ENCODE results near the gene KAZN.
A peak's percentile ranks its signal among the peaks of the same experiment; 100 is the strongest.

Gene KAZN

GRCh38 chr1:15065291-15065690 is 466.8 kb downstream of the KAZN start:
- DNase-seq (ENCODE audit: low spot score), result no peak

- no peak for DNase-seq (ENCODE audit: low spot score)
These were observed 467.3 kb downstream of the KAZN start for GRCh38 chr1:15065736-15066135.

GRCh38 chr1:15066191-15066590 is 467.7 kb downstream of the KAZN start:
- DNase-seq (ENCODE audit: low spot score), result no peak

- no peak for DNase-seq (ENCODE audit: low spot score)
These were observed 468.7 kb downstream of the KAZN start for GRCh38 chr1:15067148-15067547.

GRCh38 chr1:15068152-15068551 is 469.7 kb downstream of the KAZN start:
- no peak for DNase-seq (ENCODE audit: low spot score)

GRCh38 chr1:15068997-15069396 is 470.5 kb downstream of the KAZN start:
- no peak for DNase-seq (ENCODE audit: low spot score)

GRCh38 chr1:15070145-15070748 is 471.8 kb downstream of the KAZN start:
- no peak for DNase-seq (ENCODE audit: low spot score)

- DNase-seq (ENCODE audit: low spot score), result no peak
These were observed 473.5 kb downstream of the KAZN start for GRCh38 chr1:15071936-15072335.

GRCh38 chr1:15073799-15074308 is 475.4 kb downstream of the KAZN start:
- DNase-seq (ENCODE audit: low spot score), result no peak

- DNase-seq (ENCODE audit: low spot score), result no peak
These were observed 476.7 kb downstream of the KAZN start for GRCh38 chr1:15075175-15075574.

- no peak for DNase-seq (ENCODE audit: low spot score)
These were observed 477.3 kb downstream of the KAZN start for GRCh38 chr1:15075817-15076216.

- no peak for DNase-seq (ENCODE audit: low spot score)
These were observed 478.3 kb downstream of the KAZN start for GRCh38 chr1:15076807-15077206.

GRCh38 chr1:15077384-15077783 is 478.9 kb downstream of the KAZN start:
- DNase-seq (ENCODE audit: low spot score), result no peak

GRCh38 chr1:15080328-15081007 is 482.0 kb downstream of the KAZN start:
- no peak for DNase-seq (ENCODE audit: low spot score)

- DNase-seq (ENCODE audit: low spot score), result no peak
These were observed 482.6 kb downstream of the KAZN start for GRCh38 chr1:15081102-15081501.

- no peak for DNase-seq (ENCODE audit: low spot score)
These were observed 485.1 kb downstream of the KAZN start for GRCh38 chr1:15083578-15083977.

GRCh38 chr1:15088281-15088971 is 489.9 kb downstream of the KAZN start:
- DNase-seq (ENCODE audit: low spot score), result peak; percentile 32

- DNase-seq (ENCODE audit: low spot score), result no peak
These were observed 490.9 kb downstream of the KAZN start for GRCh38 chr1:15089258-15089992.

GRCh38 chr1:15090373-15090772 is 491.9 kb downstream of the KAZN start:
- no peak for DNase-seq (ENCODE audit: low spot score)

GRCh38 chr1:15094056-15094455 is 495.6 kb downstream of the KAZN start:
- DNase-seq (ENCODE audit: low spot score), result no peak

- no peak for DNase-seq (ENCODE audit: low spot score)
These were observed 496.4 kb downstream of the KAZN start for GRCh38 chr1:15094719-15095495.

GRCh38 chr1:15095496-15095875 is 497.0 kb downstream of the KAZN start:
- DNase-seq (ENCODE audit: low spot score), result no peak

Data from AG08395 (cell line).